Hematopoietic multipotent progenitor cell treated with erythropoietin and hydrocortisone succinate and interleukin-3 and kit ligand, for 6 days (in vitro differentiated cells): Measurements from ENCODE around the gene RLN3.

Source experiments
- DNase-seq: peaks from one replicate; pipeline ENCODE4 v3.0.0-alpha.2; 2015

Gene RLN3

DNA sequence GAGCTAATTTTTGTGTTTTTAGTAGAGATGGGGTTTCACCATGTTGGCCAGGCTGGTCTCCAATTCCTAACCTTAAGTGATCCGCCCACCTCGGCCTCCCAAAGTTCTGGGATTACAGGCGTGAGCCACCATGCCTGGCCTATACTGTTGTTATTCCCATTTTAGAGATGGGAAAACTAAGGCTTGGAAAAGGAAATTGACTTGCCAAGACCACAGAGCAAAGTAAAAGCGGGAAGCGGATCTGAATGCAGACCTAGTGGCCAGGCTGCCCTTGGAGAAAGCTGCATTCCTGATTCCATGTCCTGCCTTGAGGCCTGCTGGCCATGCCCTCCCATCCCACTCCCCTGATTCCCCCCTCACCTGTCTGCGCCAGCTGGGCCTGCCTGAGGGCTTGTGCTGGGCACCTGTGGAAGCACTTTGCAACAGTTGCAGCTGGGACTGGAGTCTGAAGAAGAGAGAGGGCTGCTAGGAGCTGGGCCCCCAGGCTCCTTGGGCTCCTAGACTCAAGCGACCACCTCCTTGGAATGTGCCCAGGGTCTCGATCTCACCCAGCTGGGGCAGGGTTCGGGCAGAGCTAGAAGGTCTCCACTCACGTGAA is 28.2 kb downstream of the RLN3 start:
- no peak for DNase-seq

DNA sequence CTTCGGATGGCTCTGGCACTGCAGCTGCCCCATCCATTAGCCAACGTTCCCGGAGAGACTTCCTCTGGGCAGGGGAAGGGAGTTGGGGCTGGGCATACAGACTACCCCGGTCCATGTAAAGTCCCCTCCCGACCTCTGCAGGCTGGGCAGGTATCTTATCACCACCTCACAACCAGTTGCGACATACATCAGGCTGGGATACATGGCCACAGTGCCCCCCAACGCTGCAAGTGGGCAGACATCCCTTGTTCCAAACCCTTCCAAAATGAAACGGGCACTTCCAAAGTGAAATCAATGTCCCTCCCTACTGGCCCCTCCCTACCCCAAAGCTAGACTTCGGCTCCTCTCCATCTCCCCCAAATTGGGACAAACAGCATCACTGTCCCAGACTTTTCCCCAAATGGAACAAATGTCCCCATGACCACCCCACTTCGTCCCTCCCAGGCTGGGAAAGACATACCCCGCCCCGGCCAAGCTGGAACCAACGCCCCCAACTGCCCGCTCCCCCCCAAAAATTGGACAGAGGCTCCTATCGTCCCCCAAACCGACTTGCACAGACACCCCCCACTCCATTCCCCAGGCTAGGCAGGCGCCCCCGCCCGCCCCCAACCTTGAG is 28.9 kb downstream of the RLN3 start:
- no peak for DNase-seq

DNA sequence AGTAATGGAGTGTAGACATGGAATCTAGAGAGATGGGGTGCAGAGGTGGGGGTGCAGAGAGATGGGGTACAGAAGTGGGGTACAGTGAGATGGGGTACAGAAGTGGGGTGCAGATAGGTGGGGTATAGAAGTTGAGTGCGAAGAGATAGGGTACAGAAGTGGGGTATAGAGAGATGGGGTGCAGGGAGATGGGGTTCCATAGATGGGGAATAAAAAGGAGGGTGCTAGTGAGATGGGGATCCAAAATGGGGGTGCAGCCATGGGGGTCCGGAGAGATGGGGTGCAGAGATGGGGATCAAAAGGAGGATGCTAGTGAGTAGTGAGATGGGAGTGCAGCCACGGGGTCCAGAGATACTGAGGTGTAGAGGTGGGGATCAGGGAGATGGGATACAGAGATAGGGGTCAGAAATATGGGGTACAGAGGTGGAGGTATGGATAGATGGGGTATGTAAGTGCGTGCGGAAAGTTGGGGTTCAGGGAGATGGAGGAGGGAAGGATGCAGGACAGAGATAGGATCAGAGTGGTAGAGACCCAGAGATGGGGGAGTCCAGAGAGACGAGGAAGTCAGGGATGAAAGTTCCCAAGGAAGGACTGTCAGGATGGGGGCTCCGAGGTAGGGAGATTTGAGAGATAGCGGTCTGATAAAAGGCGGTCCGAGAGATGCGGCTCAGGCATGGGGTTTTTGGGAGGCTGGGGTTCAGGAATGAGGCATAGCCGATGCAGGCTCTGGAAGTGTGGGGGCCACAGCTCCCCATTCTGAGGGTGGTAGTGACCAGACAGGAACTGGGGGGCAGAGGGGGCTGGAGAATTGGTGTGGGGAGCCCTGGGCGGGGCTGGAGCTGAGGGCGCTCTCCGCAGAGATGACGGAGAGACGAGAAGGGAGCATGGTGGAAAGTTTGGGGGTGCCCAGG is 30.5 kb downstream of the RLN3 start:
- DNase-seq = no peak

DNA sequence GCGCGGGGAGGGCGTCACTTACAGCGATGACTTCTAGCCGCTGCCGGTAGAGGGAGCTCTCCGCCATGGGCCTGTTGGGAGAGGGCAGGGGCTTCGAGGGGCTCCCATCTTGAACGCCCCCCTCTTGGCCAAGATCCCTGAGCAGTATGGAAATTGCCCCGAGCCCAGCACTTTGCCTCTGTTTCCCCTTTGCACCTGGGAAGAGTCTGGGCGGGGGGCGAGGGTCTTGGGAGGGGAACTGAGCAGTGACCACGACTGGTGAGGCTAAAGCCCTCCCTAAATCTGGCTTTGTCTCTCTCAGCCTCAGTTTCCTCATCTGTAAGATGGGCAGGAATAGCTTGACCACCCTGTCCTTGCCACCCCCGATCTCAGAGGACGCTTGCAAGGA is 31.1 kb downstream of the RLN3 start:
- peak; percentile 58 for DNase-seq

DNA sequence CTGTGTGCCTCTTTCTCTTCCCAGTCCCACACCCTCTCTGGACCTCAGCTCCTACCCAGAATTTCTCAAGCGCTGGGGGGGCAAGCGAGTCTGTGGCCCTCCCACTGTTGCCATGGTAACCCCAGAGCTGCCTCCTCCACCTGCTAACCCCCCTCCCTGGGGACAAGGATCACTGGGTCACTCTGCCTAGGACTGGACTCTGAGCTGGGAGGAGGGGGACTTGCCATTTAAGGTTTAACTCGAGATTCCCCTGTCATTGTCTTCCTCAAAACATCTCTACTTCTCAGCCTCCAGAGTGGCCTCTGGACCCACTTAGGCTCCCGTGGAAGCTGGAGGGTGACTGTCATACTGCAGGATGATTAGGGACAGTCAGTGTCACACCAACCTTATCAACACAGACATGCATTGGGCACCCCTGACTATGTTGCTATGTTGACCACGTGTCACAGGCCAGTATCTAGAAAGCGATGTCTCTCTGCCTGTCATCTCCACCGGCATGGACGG is 31.8 kb downstream of the RLN3 start:
- DNase-seq = peak; percentile 61

- no peak for DNase-seq
Measured at GRCh38 chr19:14061081-14061749, 33.3 kb downstream of the RLN3 start.

GRCh38 chr19:14061751-14062557 is 34.0 kb downstream of the RLN3 start, which contains the start of gene PALM3:
Gene PALM3, minus strand, starts transcription at chr19:14062076. Its CDS starts 96 bp downstream, at chr19:14061980.
- no peak for DNase-seq

GRCh38 chr19:14062558-14062855 is 34.6 kb downstream of the RLN3 start:
- no peak for DNase-seq

GRCh38 chr19:14063105-14063504 is 35.2 kb downstream of the RLN3 start:
- DNase-seq = no peak

DNA sequence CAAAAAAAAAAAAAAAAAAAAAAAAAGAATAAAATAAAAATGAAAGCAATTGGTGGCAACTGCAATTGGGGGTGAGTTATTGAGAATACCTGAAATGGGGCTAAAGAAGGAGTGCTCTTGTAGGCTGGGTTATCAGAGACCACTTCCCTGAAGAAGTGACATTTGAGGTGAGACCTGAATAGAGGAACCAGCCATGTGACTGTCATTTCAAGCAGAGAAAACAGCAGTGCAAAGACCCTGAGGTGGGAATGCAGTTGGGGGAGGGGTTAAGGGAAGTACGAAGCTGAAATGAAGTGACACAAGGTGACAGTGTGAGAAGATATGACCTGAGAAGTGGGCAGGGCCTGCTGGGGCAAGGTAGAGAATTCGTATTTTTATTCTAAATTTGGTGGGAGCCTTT is 38.2 kb downstream of the RLN3 start:
- DNase-seq = no peak

DNA sequence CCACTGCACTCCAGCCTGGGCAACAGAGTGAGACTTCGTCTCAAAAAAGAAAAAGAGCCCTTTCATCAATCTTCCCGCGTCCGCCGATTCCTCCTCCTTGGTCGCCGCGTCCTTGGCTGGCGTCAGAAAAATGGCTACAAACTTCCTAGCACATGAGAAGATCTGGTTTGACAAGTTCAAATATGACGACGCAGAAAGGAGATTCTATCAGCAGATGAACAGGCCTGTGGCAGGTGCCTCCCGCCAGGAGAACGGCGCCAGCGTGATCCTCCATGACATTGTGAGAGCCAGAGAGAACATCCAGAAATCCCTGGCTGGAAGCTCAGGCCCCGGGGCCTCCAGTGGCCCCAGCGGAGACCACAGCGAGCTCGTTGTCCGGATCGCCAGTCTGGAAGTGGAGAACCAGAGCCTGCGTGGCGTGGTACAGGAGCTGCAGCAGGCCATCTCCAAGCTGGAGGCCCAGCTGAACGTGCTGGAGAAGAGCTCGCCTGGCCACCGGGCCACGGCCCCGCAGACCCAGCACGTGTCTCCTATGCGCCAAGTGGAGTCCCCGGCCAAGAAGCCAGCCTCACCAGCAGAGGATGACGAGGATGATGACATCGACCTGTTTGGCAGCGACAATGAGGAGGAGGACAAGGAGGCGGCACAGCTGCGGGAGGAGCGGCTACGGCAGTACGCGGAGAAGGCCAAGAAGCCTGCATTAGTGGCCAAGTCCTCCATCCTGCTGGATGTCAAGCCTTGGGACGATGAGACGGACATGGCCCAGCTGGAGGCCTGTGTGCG is 42.5 kb downstream of the RLN3 start:
- DNase-seq = no peak

DNA sequence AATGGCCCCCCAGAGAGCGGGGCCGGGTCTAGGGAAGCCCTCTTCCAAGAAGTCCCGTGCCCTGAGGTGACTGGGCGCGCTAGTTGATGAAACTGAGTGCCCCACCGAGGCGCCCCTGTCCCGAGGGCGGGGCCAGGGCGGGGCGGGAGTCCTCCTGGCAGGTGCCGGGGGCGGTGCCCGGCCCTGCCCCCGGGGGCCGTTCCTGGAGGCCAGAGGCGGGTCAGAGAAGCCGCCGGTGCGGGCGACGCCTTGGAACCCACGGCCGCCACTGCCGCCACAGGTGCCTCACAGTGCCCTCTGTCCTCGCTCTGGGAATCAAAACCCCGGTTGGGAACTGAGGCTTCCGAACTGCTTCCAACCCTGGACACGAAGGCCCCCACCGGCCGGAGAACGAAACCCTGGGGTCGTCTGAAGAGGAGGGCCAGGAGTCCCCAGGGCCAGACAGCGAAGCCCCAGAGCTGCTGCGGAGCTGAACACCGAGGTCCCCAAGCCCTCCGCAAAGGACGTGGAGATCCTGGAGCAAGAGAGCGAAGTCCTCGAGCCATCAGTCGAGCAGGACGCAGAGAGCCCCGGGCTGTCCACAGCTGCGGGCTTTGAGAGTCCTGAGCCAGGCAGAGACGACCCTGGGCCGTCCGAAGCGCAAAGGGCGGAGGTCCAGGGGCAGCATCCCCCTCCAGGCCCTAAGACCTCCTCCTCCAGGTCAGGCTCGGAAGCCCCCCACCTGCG is 44.8 kb downstream of the RLN3 start, which contains the start of gene MISP3:
TSS of gene MISP3 (plus strand) at position 252 of the 726 bp plus-strand sequence. CDS start 524 bp downstream, outside the sequence.
- peak; percentile 58 for DNase-seq

DNA sequence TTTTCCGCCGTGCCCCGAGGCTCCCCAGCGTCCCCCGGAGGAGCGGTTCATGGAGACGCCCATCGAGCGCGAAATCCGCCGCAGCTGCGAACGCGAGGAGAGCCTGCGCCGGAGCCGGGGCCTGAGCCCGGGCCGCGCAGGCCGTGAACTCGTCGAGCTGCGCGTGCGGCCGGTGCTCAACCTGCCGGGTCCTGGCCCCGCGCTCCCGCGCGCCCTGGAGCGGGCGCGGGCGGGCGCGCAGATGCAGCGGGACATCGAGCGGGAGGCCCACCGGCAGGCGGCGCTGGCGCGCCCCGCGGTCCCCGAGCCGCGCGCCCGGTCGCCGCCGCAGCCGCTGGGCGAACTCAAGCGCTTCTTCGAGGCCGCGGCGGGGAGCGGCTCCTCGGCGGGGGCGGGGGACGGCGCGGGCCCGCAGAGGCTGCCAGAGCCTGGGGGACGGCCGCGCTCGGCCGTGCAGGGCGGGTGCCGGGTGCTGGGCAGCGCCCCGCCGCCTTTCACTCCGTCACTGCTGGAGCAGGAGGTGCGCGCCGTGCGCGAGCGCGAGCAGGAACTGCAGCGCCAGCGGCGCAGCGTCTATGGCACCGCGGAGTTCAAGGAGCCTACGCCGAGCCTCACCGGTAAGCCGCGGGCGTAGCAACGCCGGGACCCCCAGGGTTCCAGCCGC is 45.4 kb downstream of the RLN3 start:
- DNase-seq = peak; percentile 85

GRCh38 chr19:14073925-14074838 is 46.2 kb downstream of the RLN3 start:
- peak; percentile 56 for DNase-seq

- DNase-seq = no peak
Measured at GRCh38 chr19:14078411-14078810, 50.5 kb downstream of the RLN3 start.
